HG02884 (cell line): ENCODE data around the gene NEUROD2.

ENCODE experiments used
- ATAC-seq: cut with Tn5 transposase; IDR thresholded peaks from one replicate; pipeline ENCODE4 v1.9.1; 2021; ENCODE audit warnings: mild to moderate bottlenecking, moderate library complexity; ENCODE audit not compliant: unreplicated experiment

The NEUROD2 gene

GRCh38 chr17:39581759-39582085, 26.0 kb downstream of the NEUROD2 start:
- no peak for ATAC-seq

GRCh38 chr17:39581071-39581758, 26.5 kb downstream of the NEUROD2 start:
- ATAC-seq = no peak

GRCh38 chr17:39580082-39580468, 27.6 kb downstream of the NEUROD2 start:
- ATAC-seq = no peak

GRCh38 chr17:39579318-39580081, 28.2 kb downstream of the NEUROD2 start:
- no peak for ATAC-seq

DNA sequence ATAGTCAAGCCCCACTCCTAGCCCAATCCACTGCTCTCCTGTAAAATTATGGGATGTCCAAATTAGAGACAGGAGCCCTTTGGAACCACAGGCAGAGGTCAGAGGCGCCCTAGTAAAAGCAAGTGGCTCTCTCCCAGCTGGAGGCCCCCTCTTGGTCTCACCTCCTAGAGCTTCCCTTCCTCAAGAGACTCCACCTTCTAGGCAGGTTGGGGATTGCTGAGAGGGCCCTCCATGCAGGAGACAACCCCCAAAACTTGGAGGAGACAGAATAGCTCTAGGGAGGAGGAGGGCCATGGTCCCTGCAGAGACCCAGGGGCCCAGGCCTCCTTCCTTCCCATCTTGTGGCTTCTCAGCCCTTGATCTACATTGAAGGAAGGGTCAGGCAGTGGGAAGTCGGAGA, 29.4 kb downstream of the NEUROD2 start:
- no peak for ATAC-seq

DNA sequence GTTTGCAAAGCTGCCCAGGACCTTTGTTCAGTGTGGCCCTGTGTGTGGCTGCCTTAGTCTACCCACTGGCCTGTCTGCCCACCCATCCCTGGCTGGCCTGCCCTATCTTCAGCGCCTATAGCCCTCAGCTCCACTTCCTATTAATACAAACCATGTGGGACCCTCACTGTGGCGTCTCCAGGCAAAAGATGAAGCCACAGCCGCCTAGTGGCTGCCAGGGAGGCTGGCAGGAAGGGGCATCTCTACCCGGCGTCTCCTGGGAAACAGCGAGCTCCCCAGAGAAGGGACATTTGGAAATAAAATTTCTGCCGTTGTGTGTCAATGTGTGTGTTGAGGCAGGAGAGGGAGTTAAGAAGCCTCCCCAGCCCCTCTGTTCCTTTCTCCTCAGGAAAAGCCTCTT, 31.5 kb downstream of the NEUROD2 start:
- ATAC-seq = no peak

GRCh38 chr17:39573447-39574298, 34.0 kb downstream of the NEUROD2 start:
- ATAC-seq = no peak

GRCh38 chr17:39572121-39572520, 35.6 kb downstream of the NEUROD2 start:
- no peak for ATAC-seq

- no peak for ATAC-seq
Observed at GRCh38 chr17:39569126-39569525, 38.6 kb downstream of the NEUROD2 start.

- no peak for ATAC-seq
Observed at GRCh38 chr17:39568702-39569101, 39.0 kb downstream of the NEUROD2 start.

DNA sequence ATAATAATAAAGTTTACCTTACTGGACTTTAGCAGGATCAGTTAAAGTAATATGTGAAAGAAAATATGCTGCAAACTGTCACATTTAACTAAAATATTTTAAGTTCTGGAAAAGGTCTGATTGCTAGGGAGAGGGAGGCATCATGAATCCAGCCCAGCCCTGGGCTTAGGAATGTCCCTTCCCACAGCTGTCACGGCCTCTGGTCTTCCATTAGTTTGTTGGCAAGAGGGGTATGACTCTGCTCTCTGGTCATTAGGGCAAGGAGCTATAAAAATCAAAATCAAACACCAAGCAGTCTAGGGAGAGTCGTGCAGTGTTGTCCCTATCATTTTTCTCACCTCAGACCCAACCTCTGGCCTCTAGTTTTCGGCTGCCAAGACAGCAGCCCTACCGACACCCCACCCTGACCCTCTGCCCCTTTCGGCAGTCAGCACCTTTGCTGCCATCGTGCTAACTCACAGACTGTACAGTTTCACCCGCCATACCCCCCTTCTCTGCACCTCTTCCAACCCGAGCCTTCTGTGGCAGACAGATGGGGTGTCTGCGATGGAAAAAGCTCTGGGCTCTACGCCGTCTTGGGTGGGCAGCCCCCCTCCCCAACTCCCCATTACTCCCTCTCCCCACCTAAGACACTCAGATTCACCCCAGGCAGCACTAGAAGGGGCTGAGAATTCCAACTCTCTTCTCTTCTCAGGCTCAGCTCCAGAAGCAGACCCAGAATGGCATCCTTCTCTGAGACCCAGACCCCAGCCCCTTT, 41.4 kb downstream of the NEUROD2 start:
- ATAC-seq = no peak

DNA sequence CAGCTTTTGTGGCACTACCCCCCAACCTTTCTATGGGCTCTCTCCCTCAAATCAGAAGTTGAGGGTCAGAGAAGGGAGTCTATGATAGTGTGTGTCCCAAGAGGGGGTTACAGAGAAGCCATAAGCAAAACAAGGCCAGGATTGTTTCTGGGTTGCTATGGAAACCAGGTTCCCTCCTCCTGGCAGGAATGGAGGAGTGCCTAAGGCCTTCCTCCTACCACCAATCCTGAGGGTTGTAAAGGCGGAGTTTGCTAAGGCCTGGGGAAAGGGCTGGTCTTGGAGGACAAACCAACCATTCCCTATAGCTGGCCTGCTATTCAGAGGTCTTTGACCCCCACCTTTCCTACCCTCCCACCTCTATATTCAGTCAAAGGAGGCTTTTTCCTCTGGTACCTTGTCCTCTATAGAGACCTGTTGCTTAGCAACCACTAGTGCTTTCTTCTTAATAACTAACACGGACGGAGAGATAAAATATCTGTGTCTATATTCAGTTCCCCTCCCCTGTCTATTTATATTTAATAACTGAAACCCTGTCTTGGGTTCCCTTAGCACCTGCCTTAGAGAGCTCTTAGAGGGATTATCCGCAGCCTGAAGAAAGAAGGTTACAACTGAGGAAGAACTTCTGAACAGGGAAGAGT, 43.4 kb downstream of the NEUROD2 start:
- ATAC-seq = no peak

- ATAC-seq = no peak
Observed at GRCh38 chr17:39563476-39563875, 44.2 kb downstream of the NEUROD2 start.

DNA sequence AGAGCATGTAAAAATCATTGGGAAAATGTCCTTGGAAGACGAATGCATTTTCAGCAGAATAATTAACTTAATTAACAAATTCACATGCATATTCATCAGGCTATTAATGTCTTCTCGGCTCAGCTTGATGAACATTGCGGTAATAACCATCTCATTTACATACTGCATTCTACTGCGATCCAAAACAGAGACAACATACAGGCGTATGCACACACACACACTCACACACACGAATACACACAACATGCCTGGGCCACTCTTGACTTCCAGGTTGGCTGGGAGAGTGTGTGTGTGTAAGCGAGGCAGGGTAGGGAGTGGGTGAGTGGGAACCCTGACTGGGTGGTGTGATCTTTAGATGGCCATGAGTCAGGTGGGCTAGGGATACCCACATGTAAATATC, 44.7 kb downstream of the NEUROD2 start:
- ATAC-seq = no peak

- no peak for ATAC-seq
Observed at GRCh38 chr17:39562395-39562794, 45.3 kb downstream of the NEUROD2 start.

DNA sequence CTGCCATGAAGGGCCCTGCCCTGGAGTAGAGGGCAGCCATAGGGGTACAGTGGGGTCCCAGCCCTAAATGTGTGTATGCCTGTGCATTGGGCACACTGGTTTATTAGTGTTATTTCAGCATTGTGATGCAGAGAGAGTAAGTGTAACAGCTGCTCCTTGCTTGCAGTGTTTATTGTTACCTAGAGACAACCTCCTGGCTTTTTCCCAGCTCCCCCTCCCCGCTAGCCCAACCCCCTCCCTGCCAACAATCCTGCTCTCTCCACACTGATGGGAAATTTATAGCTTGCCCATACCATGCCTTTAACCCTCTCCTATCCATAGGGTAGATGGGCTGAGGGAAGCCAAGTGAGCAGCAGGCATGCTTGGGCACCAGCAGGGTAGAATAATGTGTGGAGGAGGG, 51.3 kb downstream of the NEUROD2 start:
- no peak for ATAC-seq

DNA sequence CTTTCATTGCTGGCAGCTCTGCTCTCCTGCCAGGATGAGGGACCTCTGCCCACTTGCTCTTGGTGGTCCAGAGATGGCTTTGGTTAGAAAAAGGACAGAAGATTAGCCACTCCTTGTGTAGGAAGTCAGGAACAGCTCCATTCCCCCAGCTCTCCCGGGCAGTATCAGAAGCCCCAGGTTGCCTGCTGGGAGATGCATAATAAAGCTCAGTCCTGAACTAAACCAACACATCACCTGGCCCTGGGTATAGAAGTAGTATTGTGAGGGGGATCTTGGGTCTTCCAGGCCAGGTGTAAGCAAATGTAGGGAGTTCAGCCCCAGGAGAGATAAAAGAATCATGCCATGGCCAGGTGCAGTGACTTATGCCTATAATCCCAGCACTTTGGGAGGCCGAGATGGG, 52.4 kb downstream of the NEUROD2 start:
- ATAC-seq = no peak
